HG03457 (cell line): Measurements from ENCODE around the gene ATP6V1F.

Experiments
- ATAC-seq: cut with Tn5 transposase; IDR thresholded peaks from one replicate; pipeline ENCODE4 v1.9.1; 2021; ENCODE audit warnings: moderate number of reproducible peaks; ENCODE audit not compliant: unreplicated experiment

The ATP6V1F gene

GRCh38 chr7:128915271-128915819 lies 52.7 kb downstream of the ATP6V1F start:
- ATAC-seq, result no peak
